DMS53 treated with DMSO at 0.1 percent for 48 hours (cell line): ENCODE measurements around the gene HOXA2.

Experiments
- DNase-seq: peaks from one replicate; lab custom pipeline; 2025; ENCODE audit not compliant: unreplicated experiment; lab: John Stamatoyannopoulos, UW

Gene HOXA2

GRCh38 chr7:27080844-27081436 is 21.5 kb downstream of the HOXA2 start:
- DNase-seq = no peak

- no peak for DNase-seq
Observed at GRCh38 chr7:27079234-27079975, 23.1 kb downstream of the HOXA2 start.

GRCh38 chr7:27078616-27079233 is 23.8 kb downstream of the HOXA2 start:
- DNase-seq = no peak

GRCh38 chr7:27073076-27073475 is 29.4 kb downstream of the HOXA2 start:
- DNase-seq = no peak

- DNase-seq = no peak
Observed at GRCh38 chr7:27071622-27072390, 30.7 kb downstream of the HOXA2 start.

- DNase-seq = no peak
Observed at GRCh38 chr7:27068259-27068658, 34.2 kb downstream of the HOXA2 start.

- no peak for DNase-seq
Observed at GRCh38 chr7:27066148-27066547, 36.3 kb downstream of the HOXA2 start.

- DNase-seq = no peak
Observed at GRCh38 chr7:27065709-27066108, 36.8 kb downstream of the HOXA2 start.

GRCh38 chr7:27064661-27065060 is 37.8 kb downstream of the HOXA2 start:
- no peak for DNase-seq

- no peak for DNase-seq
Observed at GRCh38 chr7:27064159-27064558, 38.3 kb downstream of the HOXA2 start.

- DNase-seq = no peak
Observed at GRCh38 chr7:27062946-27063345, 39.5 kb downstream of the HOXA2 start.

GRCh38 chr7:27053153-27053552 is 49.3 kb downstream of the HOXA2 start:
- no peak for DNase-seq

- no peak for DNase-seq
Observed at GRCh38 chr7:27051451-27051850, 51.0 kb downstream of the HOXA2 start.
